GM06990 (cell line): ENCODE measurements around the gene MCCC1.

Experiments
- DNase-seq: peaks from one replicate; pipeline ENCODE4 v3.0.0-alpha.2; 2011; ENCODE audit not compliant: insufficient read length; ENCODE audit errors: extremely low read depth
- H3K27me3 ChIP-seq: replicated peaks from 2 replicates; pipeline ENCODE4 v1.6.0; 2011; ENCODE audit warnings: low read length; ENCODE audit not compliant: control insufficient read depth, insufficient read depth
- H3K36me3 ChIP-seq: 2 replicates; pipeline ENCODE4 v1.5.1; 2011; ENCODE audit warnings: low read length; ENCODE audit not compliant: control insufficient read depth, insufficient read depth
- H3K4me3 ChIP-seq: replicated peaks from 2 replicates; pipeline ENCODE4 v1.5.1; 2011; ENCODE audit warnings: low read depth, mild to moderate bottlenecking, control low read depth, low read length
- CTCF ChIP-seq: IDR thresholded peaks from 2 replicates; pipeline ENCODE4 v1.5.1; 2011; ENCODE audit warnings: low read length, control low read depth, mild to moderate bottlenecking, inconsistent platforms; ENCODE audit not compliant: insufficient read depth, poor library complexity, severe bottlenecking

The MCCC1 gene

DNA sequence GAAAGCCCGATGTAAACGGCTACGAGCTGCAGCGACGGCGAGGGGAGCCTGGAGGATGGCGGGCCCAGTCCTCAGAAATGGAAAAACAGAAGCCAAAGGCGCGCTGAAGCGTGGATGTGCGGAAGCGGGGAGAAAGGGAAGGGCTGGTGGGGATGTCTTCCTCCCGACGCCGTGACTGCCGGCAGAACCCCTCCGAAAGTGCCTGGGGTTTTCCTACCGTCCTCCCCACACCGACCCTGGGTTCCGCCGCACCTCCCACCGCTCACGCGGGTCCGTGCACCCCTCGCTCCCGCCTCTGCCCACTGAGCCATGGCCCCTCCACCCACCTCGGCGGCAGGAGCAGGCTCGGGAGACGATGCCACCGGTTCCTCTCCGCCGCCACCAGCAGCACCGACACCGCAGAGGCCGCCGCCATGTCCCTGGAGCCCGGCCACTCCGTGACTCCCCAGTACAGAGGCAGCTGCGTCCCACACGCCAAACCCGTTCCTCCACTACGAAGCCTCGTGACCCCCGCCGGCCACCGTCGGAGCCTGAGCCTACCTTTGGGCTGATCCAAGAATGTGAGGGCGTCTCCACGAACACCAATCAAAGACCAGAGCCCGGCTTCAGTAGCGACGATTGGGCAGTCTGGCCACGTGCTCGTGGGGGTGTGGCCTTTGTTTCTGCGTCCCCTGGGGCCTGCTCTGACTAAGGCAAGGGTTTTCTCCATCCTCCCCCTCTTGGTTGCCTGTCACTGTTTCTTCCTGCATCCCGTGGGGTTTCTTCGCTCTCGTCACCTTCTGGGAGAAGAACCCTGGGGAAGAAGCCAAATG is at the start of gene MCCC1:
MCCC1 (minus strand) TSS at position 471 of the 812 bp plus-strand sequence; CDS start at position 415, 56 bp downstream.
- peak; percentile 97 for DNase-seq
- peak within 1 kb of the TSS; percentile 100 for H3K4me3 ChIP-seq

DNA sequence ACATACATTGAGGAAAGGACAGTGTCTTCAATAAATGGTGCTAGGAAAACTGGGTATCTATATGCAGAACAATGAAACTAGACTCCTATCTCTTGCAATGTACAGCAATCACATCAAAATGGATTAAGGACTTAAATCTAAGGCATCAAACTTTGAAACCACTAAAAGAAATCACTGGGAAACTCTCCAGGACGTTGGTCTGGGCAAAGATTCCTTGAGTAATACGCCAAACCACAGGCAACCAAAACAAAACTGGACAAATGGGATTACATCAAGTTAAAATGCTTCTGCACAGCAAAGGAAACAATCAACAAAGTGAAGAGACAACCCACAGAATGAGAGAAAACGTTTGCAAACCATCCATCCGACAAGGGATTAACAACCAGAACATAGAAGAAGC is 48.8 kb upstream of the MCCC1 start:
- Histone ChIP-seq H3K36me3 (peaks cover 12% of the 10 kb centered on the region), H3K27me3 (no peaks in the 10 kb centered on the region), H3K4me3 (no peak overlapping the region)
- no peak for TF ChIP-seq CTCF
- no peak for DNase-seq

More for the DNA sequence above, at the start of gene MCCC1:
- no peaks in the 10 kb centered on the region; the same call in none of the 2 replicates for H3K36me3 ChIP-seq
- H3K27me3 ChIP-seq: no peaks in the 10 kb centered on the region
- TF ChIP-seq CTCF: no peak

DNA sequence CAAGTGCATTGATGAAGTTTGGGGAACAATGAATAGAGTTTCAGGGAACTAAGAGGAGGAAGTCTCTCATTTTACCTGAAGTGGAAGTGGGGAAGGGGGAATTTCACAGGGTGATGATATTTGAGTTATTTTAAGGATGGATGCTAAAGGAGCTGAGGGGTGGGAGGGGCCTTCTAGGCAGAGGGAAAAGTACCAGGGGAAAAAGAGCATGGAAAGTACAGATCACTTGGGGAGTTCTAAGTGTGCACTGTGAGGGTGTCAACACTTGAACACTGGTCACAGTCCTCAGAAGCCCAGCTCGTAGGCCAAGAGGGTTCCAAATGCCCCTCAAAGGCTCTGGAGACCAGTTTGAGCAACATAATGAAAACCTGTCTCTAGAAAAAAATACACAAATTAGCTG is 45.1 kb upstream of the MCCC1 start:
- Histone ChIP-seq H3K36me3 (peaks cover 8% of the 10 kb centered on the region), H3K4me3 (no peak overlapping the region), H3K27me3 (no peaks in the 10 kb centered on the region)
- no peak for TF ChIP-seq CTCF
- no peak for DNase-seq

GRCh38 chr3:183142199-183142598 is 42.9 kb upstream of the MCCC1 start:
- Histone ChIP-seq H3K4me3 (no peak overlapping the region), H3K36me3 (peaks cover 11% of the 10 kb centered on the region), H3K27me3 (no peaks in the 10 kb centered on the region)
- TF ChIP-seq CTCF: no peak
- no peak for DNase-seq

GRCh38 chr3:183134844-183135243 is 35.5 kb upstream of the MCCC1 start:
- DNase-seq: no peak
- peaks cover 19% of the 10 kb centered on the region for H3K36me3 ChIP-seq
- TF ChIP-seq CTCF: no peak
- no peaks in the 10 kb centered on the region for H3K27me3 ChIP-seq
- H3K4me3 ChIP-seq: no peak overlapping the region
